Transverse colon (tissue), 4 donors: Measurements from ENCODE around the gene RAB8B. TPM values are rescaled to one million over a fixed set of nuclear protein-coding genes. Genes with fewer than 3 reads are reported as not detected.

Experiments used
- DNase-seq: peaks from one replicate; pipeline ENCODE4 v3.0.0-alpha.2; 2019
- H3K27ac ChIP-seq, 4 donors: fragments of 200-600 bp; sonication (generic); 2 replicates each; pipeline ENCODE4 v1.5.1; 2016 to 2018; ENCODE audit warnings: inconsistent platforms in 4 of 4
- H3K27me3 ChIP-seq: fragments of 200-600 bp; sonication (generic); 2 replicates; pipeline ENCODE4 v1.5.1; 2017; ENCODE audit warnings: inconsistent platforms
- H3K36me3 ChIP-seq, 4 donors: fragments of 200-600 bp; sonication (generic); 2 replicates each; pipeline ENCODE4 v1.5.1; 2017 to 2019; ENCODE audit warnings: inconsistent platforms in 4 of 4
- H3K4me1 ChIP-seq, 4 donors: fragments of 200-600 bp; sonication (generic); 2 replicates each; pipeline ENCODE4 v1.5.1; 2017 to 2020; ENCODE audit warnings: inconsistent platforms in 4 of 4
- H3K4me3 ChIP-seq, 4 donors: fragments of 200-600 bp; sonication (generic); 1 replicate in 1 of 4; 2 replicates in 3 of 4; pipeline versions ENCODE4 v1.5.1 to v1.6.1; 2017 to 2019; ENCODE audit warnings: inconsistent platforms in 4 of 4
- H3K9me3 ChIP-seq, 2 donors: fragments of 200-600 bp; sonication (generic); 2 replicates each; pipeline ENCODE4 v1.5.1; 2017 to 2019; ENCODE audit warnings: inconsistent platforms in 2 of 2
- CTCF ChIP-seq, 5 experiments: fragments of 200-600 bp in 3 of 5; fragments of 450-650 bp in 2 of 5; sonication (generic) in 3 of 5; IDR thresholded peaks; 1 replicate in 2 of 5; 2 replicates in 3 of 5; pipeline ENCODE4 v1.5.1; 2016 to 2017; ENCODE audit warnings: antibody characterized with exemption in 5 of 5, inconsistent platforms in 3 of 5, mild to moderate bottlenecking in 2 of 5, moderate library complexity in 1 of 5
- EP300 ChIP-seq: sonication (generic); formaldehyde crosslinking; IDR thresholded peaks from one replicate; pipeline ENCODE4 v1.6.1; 2017; ENCODE audit warnings: antibody characterized with exemption, low read depth
- POLR2A ChIP-seq: fragments of 450-650 bp; IDR thresholded peaks from one replicate; pipeline ENCODE4 v1.6.1; 2016; ENCODE audit warnings: antibody characterized with exemption, mild to moderate bottlenecking, moderate library complexity
- POLR2AphosphoS5 ChIP-seq, 3 donors: sonication (generic); formaldehyde crosslinking; IDR thresholded peaks; one replicate each; pipeline ENCODE4 v1.6.1; 2016; ENCODE audit warnings: antibody characterized with exemption in 3 of 3
- WGBS, 2 donors: methylation state at CpG; one replicate each; pipeline ENCODE4 v1.1.5; 2018; ENCODE audit warnings: low coverage in 1 of 2; 5-methylcytosine and 5-hydroxymethylcytosine counted together
- in situ Hi-C, 4 donors: fragments of 200-750 bp; cut with MboI; loops; one replicate each; pipeline versions ENCODE4 v1.15.0 to v1.15.1; 2017; ENCODE audit warnings: low sequenced_read_pairs in 3 of 4, low pct_ligation_motif_present in 1 of 4, low pct_unique_long_range_greater_than_20kb in 1 of 4
- intact Hi-C: fragments of 100-400 bp; cut with DNase I; formaldehyde crosslinking; loops from one replicate; pipeline ENCODE4 v1.15.1; 2023; ENCODE audit warnings: low total_unique reads
- total RNA-seq, 4 donors: library from RNA; depleted of rRNA; stranded (reverse); fragments of >200 nt; gene quantifications; one replicate each; pipeline ENCODE4 v1.1.0, GENCODE V29; 2016

Gene RAB8B
- total RNA-seq, 4 donors from 2014 or later: 3.2 to 25.4 (median 9.5) TPM

- in situ Hi-C loops (loop anchor here in 3 of 4 donors (25.0 kb wide), 2 partner anchors 90 to 240 kb away; no protein-coding TSS in a partner anchor), intact Hi-C loops (no loop called here)
- Histone ChIP-seq H3K9me3 (no peaks in the 10 kb centered on the region), H3K36me3 (no peaks in the 10 kb centered on the region), H3K27ac (no peak overlapping the region), H3K27me3 (no peaks in the 10 kb centered on the region), H3K4me1 (no peaks in the 10 kb centered on the region), H3K4me3 (no peak overlapping the region)
- TF ChIP-seq POLR2AphosphoS5 (IDR thresholded peaks at IDR 0.05) (no peak), POLR2A (no peak), CTCF (IDR thresholded peaks at IDR 0.05) (no peak), EP300 (no peak)
- no peak for DNase-seq
- WGBS, 2 donors: 91% methylated on average over 5 of the region's 5 CpGs; no CpG with 5 or more reads in 1 of the 2 donors
Measured at GRCh38 chr15:63172376-63172775, 17.0 kb upstream of the RAB8B start.

- in situ Hi-C loops (loop anchor here in 3 of 4 donors (25.0 kb wide), 2 partner anchors 89 to 239 kb away; no protein-coding TSS in a partner anchor), intact Hi-C loops (no loop called here)
- no peaks in the 10 kb centered on the region for H3K4me1 ChIP-seq
- no peaks in the 10 kb centered on the region for H3K36me3 ChIP-seq
- no peak overlapping the region for H3K4me3 ChIP-seq
- no peaks in the 10 kb centered on the region for H3K27me3 ChIP-seq
- TF ChIP-seq POLR2A (no peak), POLR2AphosphoS5 (IDR thresholded peaks at IDR 0.05) (no peak), CTCF (IDR thresholded peaks at IDR 0.05) (no peak), EP300 (no peak)
- WGBS, 2 donors: 79% methylated on average over 3 of the region's 3 CpGs; no CpG with 5 or more reads in 1 of the 2 donors
- DNase-seq: no peak
- no peak overlapping the region for H3K27ac ChIP-seq
- H3K9me3 ChIP-seq: no peaks in the 10 kb centered on the region
Measured at GRCh38 chr15:63172851-63173451, 16.5 kb upstream of the RAB8B start.

- Histone ChIP-seq H3K9me3 (no peaks in the 10 kb centered on the region), H3K36me3 (no peaks in the 10 kb centered on the region), H3K27ac (no peak overlapping the region), H3K4me3 (no peak overlapping the region), H3K27me3 (no peaks in the 10 kb centered on the region), H3K4me1 (no peaks in the 10 kb centered on the region)
- DNase-seq: no peak
- TF ChIP-seq POLR2A (no peak), EP300 (no peak)
- in situ Hi-C loops: no loop called here
- intact Hi-C loops: no loop called here
- WGBS, 2 donors: 81% methylated on average over 3 of the region's 3 CpGs; no CpG with 5 or more reads in 1 of the 2 donors
Measured at GRCh38 chr15:63176302-63176701, 13.1 kb upstream of the RAB8B start.

GRCh38 chr15:63178034-63178433, 11.4 kb upstream of the RAB8B start:
- no peaks in the 10 kb centered on the region for H3K4me1 ChIP-seq
- DNase-seq: no peak
- in situ Hi-C loops (no loop called here), intact Hi-C loops (no loop called here)
- 45% methylated on average over 5 of the region's 5 CpGs; no CpG with 5 or more reads in 1 of the 2 donors for WGBS, 2 donors
- TF ChIP-seq POLR2A (no peak), POLR2AphosphoS5 (IDR thresholded peaks at IDR 0.05) (no peak), EP300 (no peak), CTCF (IDR thresholded peaks at IDR 0.05) (no peak)
- no peaks in the 10 kb centered on the region for H3K9me3 ChIP-seq
- no peak overlapping the region for H3K4me3 ChIP-seq
- H3K27ac ChIP-seq: no peak overlapping the region
- H3K27me3 ChIP-seq: no peaks in the 10 kb centered on the region
- no peaks in the 10 kb centered on the region for H3K36me3 ChIP-seq

GRCh38 chr15:63180746-63181145, 8.7 kb upstream of the RAB8B start:
- TF ChIP-seq CTCF (IDR thresholded peaks at IDR 0.05) (no peak), POLR2A (no peak)
- in situ Hi-C loops (no loop called here), intact Hi-C loops (no loop called here)
- Histone ChIP-seq H3K27ac (no peak overlapping the region), H3K4me3 (no peak overlapping the region), H3K4me1 (no peaks in the 10 kb centered on the region), H3K27me3 (no peaks in the 10 kb centered on the region), H3K36me3 (no peaks in the 10 kb centered on the region), H3K9me3 (no peaks in the 10 kb centered on the region)
- no peak for DNase-seq
- WGBS, 2 donors: 87 to 97% methylated on average over 2 of the region's 2 CpGs
